Measurements from ENCODE around the gene KRTAP4-7. TPM values are rescaled to one million over a fixed set of nuclear protein-coding genes. Genes with fewer than 3 reads are reported as not detected.

Gene KRTAP4-7
- total RNA-seq, 1 donor from 2014 or later: not detected

DNA sequence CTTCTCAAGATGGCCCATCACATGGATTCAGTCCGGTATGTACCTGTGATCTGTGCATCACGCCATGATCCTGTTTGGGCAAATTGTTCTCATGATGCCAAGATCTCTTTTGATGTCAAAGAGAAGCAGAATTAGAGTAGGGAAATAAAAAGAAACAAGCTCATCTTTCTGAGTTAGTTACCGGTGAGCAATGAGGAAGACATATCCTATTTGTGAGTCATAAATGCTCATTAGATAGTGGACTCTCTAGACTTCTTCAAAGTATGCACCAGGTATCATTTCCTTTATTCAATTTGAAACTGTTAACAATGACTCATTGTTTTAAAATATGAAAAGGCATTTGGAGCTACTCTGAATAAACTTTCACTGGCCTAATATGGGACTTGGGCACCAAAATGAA, 48.0 kb downstream of the KRTAP4-7 start:
- H3K9me3 ChIP-seq: no peaks in the 10 kb centered on the region
- no peaks in the 10 kb centered on the region for H3K27me3 ChIP-seq (ENCODE audit: low read depth)
- TF ChIP-seq, protein P1, sequence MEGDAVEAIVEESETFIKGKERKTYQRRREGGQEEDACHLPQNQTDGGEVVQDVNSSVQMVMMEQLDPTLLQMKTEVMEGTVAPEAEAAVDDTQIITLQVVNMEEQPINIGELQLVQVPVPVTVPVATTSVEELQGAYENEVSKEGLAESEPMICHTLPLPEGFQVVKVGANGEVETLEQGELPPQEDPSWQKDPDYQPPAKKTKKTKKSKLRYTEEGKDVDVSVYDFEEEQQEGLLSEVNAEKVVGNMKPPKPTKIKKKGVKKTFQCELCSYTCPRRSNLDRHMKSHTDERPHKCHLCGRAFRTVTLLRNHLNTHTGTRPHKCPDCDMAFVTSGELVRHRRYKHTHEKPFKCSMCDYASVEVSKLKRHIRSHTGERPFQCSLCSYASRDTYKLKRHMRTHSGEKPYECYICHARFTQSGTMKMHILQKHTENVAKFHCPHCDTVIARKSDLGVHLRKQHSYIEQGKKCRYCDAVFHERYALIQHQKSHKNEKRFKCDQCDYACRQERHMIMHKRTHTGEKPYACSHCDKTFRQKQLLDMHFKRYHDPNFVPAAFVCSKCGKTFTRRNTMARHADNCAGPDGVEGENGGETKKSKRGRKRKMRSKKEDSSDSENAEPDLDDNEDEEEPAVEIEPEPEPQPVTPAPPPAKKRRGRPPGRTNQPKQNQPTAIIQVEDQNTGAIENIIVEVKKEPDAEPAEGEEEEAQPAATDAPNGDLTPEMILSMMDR (IDR thresholded peaks at IDR 0.05): no peak
- H3K4me3 ChIP-seq: no peak overlapping the region
- H3K27ac ChIP-seq: no peak overlapping the region
- no peak for DNase-seq
- H3K4me1 ChIP-seq: no peaks in the 10 kb centered on the region
- H3K36me3 ChIP-seq: no peaks in the 10 kb centered on the region
- intact Hi-C loops (cut with DNase I): no loop called here
- no peak for ATAC-seq

DNA sequence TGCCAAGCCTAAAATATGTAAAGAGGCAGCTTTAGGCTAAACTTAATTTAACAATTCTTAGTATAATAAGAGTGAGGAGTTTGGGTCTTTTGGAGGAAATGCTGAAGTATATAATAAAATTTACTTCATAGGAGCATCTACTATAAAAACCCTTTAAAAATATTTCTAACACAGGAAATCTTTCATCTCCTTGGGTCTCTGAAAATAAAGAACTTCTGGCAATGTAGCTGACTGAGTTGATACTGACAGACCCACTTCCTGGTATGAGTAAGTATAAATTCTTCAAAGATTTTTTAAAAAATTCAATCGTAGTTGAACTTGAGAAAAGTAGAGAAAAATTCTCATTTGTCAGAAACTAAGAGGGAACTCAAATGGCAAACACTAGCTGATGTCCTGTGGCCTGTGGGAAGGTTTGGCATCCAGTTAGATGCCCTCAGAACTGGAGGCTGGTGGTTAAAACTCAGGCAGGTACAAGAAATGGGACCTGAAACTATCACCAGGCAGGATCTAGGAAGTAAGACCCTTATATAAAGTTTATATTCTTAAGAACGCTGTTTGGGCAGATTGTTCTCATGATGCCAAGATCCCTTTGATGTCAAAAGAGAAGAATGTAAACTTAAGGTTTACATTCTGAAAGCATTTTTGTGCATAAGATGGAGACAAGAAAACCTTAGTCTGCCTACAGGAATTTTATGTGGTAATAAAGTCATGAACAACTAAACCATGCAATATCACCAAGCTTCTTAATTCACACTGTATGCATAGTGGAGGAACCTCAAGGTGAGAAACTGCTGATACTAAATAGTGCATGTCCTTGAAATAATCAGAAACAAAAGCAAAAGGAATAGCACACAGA, 50.2 kb downstream of the KRTAP4-7 start:
- H3K4me1 ChIP-seq: no peaks in the 10 kb centered on the region
- no peaks in the 10 kb centered on the region for H3K27me3 ChIP-seq (ENCODE audit: low read depth)
- no peaks in the 10 kb centered on the region for H3K36me3 ChIP-seq
- no peak overlapping the region for H3K27ac ChIP-seq
- TF ChIP-seq, protein P1 (IDR thresholded peaks at IDR 0.05): no peak
- DNase-seq (no peak), ATAC-seq (no peak)
- intact Hi-C loops (cut with DNase I): no loop called here
- no peaks in the 10 kb centered on the region for H3K9me3 ChIP-seq
- no peak overlapping the region for H3K4me3 ChIP-seq

Other genes starting within 250 kb of the KRTAP4-7 start
- gene KRT12, start 216.9 kb upstream of the KRTAP4-7 start, total RNA-seq: not detected
- gene KRT20, start 198.9 kb upstream of the KRTAP4-7 start, total RNA-seq: not detected
- 1.9 TPM for gene KRT23, start 146.5 kb upstream of the KRTAP4-7 start, total RNA-seq
- 0.59 TPM for gene KRT39, start 117.2 kb upstream of the KRTAP4-7 start, total RNA-seq
- gene KRT40, start 99.8 kb upstream of the KRTAP4-7 start, total RNA-seq: 0.27 TPM
- gene KRTAP3-3, start 90.0 kb upstream of the KRTAP4-7 start, total RNA-seq: not detected
- not detected for gene KRTAP3-2, start 84.2 kb upstream of the KRTAP4-7 start, total RNA-seq
- gene KRTAP3-1, start 75.0 kb upstream of the KRTAP4-7 start, total RNA-seq: not detected
- not detected for gene KRTAP1-5, start 56.9 kb upstream of the KRTAP4-7 start, total RNA-seq
- gene KRTAP1-4, start 54.0 kb upstream of the KRTAP4-7 start, total RNA-seq: not detected
- not detected for gene KRTAP1-3, start 49.3 kb upstream of the KRTAP4-7 start, total RNA-seq
- not detected for gene KRTAP1-1, start 42.7 kb upstream of the KRTAP4-7 start, total RNA-seq
- not detected for gene KRTAP2-1, start 36.8 kb upstream of the KRTAP4-7 start, total RNA-seq
- not detected for gene KRTAP2-2, start 28.9 kb upstream of the KRTAP4-7 start, total RNA-seq
- gene KRTAP2-3, start 24.0 kb upstream of the KRTAP4-7 start, total RNA-seq: not detected
- not detected for gene KRTAP2-4, start 18.3 kb upstream of the KRTAP4-7 start, total RNA-seq
- not detected for gene KRTAP4-8, start 14.0 kb downstream of the KRTAP4-7 start, total RNA-seq
- not detected for gene KRTAP4-16, start 18.1 kb downstream of the KRTAP4-7 start, total RNA-seq
- gene KRTAP4-9, start 21.2 kb downstream of the KRTAP4-7 start, total RNA-seq: not detected
- not detected for gene KRTAP4-11, start 34.2 kb downstream of the KRTAP4-7 start, total RNA-seq
- not detected for gene KRTAP4-12, start 40.0 kb downstream of the KRTAP4-7 start, total RNA-seq
- not detected for gene KRTAP4-6, start 56.4 kb downstream of the KRTAP4-7 start, total RNA-seq
- gene KRTAP4-5, start 65.7 kb downstream of the KRTAP4-7 start, total RNA-seq: not detected
- gene KRTAP4-4, start 76.6 kb downstream of the KRTAP4-7 start, total RNA-seq: not detected
- gene KRTAP4-3, start 84.1 kb downstream of the KRTAP4-7 start, total RNA-seq: not detected
- gene KRTAP4-2, start 94.1 kb downstream of the KRTAP4-7 start, total RNA-seq: not detected
- not detected for gene KRTAP4-1, start 100.8 kb downstream of the KRTAP4-7 start, total RNA-seq
- not detected for gene KRTAP9-1, start 105.7 kb downstream of the KRTAP4-7 start, total RNA-seq
- not detected for gene KRTAP9-2, start 142.5 kb downstream of the KRTAP4-7 start, total RNA-seq
- gene KRTAP9-3, start 148.3 kb downstream of the KRTAP4-7 start, total RNA-seq: not detected
- not detected for gene KRTAP9-8, start 153.8 kb downstream of the KRTAP4-7 start, total RNA-seq
- not detected for gene KRTAP9-4, start 165.5 kb downstream of the KRTAP4-7 start, total RNA-seq
- not detected for gene KRTAP9-9, start 171.2 kb downstream of the KRTAP4-7 start, total RNA-seq
- not detected for gene KRTAP9-6, start 181.2 kb downstream of the KRTAP4-7 start, total RNA-seq
- gene KRTAP9-7, start 191.5 kb downstream of the KRTAP4-7 start, total RNA-seq: not detected
- not detected for gene KRTAP29-1, start 218.7 kb downstream of the KRTAP4-7 start, total RNA-seq
- not detected for gene KRTAP16-1, start 225.2 kb downstream of the KRTAP4-7 start, total RNA-seq
- not detected for gene KRTAP17-1, start 231.6 kb downstream of the KRTAP4-7 start, total RNA-seq

Measured in lower lobe of right lung (tissue), 2 donors.